ENCODE measurements around the gene PRPS1L1.
A peak's percentile ranks its signal among the peaks of the same experiment; 100 is the strongest.

Gene PRPS1L1

DNA sequence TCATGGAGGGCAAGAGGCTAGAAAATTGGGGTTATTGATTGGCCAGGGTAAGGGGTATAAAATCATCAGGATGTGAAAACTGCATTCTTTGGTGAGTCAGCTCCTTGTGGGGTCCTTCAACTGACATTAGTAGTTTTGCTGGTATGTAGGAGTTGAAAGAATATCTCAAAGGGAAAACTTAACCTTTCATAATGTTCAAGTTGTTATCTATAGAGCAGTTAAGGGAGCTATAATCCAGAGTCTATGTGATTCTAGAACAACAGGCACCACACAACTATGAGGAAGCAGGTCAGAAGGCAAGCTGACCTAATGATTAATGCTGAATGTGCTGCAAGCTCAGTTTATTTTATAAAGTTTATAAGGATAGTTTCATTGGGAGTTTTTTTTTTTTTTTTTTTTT is 13.7 kb downstream of the PRPS1L1 start:
- no peak for DNase-seq (ENCODE audit: low spot score)

DNA sequence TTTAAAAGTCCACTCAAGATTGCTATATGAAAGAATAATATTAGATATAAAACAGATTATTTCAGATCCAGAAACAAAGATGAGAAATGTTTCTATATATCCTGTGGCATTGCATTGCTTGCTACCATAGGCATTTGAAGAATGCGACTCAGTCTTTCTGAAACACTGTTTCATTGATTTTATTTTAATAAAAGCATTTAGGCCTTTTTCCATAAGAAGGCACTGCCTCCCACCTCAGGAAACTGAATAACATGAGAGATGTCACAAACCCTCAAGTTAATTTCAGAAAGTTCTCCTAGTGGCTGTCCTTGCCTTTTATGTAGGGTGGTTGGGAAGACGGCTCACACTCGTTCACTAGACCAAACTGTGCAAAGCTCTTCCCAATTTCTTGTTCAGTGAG is 23.3 kb downstream of the PRPS1L1 start:
- no peak for DNase-seq (ENCODE audit: low spot score)

DNA sequence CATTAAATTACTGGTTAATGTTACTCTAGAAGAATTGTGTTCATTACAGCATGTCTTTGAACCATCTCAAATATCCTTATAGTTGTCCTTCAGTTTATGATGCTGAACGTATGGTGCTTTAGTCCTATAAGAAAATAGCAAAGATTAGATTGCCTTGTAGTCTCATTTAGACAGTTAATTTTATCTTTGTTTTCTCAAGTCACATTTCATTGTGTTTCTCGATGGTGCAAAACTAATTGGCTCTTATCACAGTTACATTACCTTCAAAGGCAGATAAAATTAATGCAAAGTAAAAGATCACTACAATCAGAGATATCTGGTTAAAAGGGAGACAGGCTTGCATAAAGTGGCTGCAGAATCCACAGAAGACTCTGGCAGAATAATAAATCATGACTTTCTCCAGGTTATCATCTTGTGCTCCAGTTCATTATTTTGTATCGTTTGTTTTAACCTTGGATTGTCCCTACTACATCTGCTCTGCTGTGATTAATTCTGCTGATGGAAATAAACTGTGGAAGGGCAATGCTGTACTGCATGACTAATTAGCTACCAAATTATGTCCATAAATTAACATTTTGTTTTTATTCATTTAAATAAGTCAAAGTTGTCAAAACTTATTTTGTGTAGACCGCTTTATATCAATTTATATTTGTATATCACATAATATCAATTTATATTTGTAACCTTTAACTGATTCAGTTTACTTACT is 24.2 kb downstream of the PRPS1L1 start:
- no peak for DNase-seq (ENCODE audit: low spot score)

DNA sequence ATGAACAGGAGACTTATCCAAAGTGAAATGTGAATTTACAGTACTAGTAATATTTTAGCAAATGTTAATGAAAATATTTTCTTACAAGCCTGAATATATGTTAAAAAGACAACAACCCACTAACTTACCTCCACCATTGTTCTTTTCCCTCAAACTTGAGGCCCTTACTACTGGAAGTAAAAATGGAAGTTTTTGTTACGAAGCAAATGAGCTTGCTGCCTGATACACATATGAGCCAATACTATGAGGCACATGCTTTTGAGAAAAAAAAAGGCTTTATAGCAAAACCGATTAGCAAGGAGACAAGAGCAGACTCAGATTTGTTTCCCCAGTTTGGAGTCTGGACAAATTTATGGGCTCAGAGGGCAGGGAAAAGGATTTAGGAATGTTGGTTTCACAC is 29.0 kb downstream of the PRPS1L1 start:
- no peak for DNase-seq (ENCODE audit: low spot score)

DNA sequence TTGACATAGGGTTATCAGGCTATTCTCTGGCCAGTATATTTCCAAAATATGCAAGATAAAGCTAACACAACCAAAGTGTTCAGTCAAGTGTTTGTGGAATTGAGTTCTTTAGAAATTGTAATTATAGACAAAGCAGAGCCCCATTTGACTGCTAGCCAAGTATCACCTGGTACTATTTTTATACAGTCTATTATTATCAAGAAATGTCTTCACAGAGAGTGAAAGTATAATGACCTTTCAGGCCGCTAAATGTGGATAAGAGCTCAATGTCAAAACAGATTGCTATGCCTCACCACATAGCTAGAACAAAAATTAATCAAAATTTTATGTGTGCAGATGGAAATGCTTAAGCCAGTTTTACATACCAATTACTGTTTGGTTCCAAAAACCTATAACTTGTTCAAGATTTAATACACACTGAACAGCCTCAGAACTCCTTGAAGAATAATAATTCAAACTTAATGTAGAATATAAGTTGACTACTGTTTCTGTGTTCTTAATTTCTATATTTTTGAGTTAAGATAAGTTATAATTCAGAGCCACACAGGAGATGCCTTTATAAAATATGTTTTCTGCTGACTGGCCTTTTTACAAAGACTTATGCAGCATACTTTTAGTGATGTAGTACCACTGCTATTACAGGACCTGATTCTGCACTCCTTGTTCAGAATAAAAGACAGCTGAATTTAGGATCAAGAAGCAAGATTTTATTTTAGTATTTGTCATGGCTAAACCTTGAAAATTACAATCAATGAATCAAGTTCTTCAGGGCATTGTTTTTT is 31.0 kb downstream of the PRPS1L1 start:
- no peak for DNase-seq (ENCODE audit: low spot score)

DNA sequence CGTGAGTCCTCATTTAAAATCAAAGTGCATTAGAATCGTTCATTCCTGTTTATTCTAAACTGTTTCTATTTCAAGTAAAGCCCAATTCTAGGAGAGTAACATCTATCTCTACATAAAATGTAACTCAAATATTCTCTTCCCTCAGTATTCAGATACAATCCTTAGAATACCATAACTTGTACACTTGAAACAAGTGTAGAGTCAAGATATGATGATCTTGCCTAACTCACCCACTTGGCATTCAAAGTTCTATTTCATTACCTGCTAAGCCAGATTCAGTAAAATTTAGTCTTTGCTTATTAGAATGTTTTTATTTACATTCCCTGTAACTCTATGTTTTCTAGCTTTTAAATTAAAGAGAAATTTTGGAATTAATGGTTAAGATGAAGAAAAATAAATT is 31.6 kb downstream of the PRPS1L1 start:
- no peak for DNase-seq (ENCODE audit: low spot score)

DNA sequence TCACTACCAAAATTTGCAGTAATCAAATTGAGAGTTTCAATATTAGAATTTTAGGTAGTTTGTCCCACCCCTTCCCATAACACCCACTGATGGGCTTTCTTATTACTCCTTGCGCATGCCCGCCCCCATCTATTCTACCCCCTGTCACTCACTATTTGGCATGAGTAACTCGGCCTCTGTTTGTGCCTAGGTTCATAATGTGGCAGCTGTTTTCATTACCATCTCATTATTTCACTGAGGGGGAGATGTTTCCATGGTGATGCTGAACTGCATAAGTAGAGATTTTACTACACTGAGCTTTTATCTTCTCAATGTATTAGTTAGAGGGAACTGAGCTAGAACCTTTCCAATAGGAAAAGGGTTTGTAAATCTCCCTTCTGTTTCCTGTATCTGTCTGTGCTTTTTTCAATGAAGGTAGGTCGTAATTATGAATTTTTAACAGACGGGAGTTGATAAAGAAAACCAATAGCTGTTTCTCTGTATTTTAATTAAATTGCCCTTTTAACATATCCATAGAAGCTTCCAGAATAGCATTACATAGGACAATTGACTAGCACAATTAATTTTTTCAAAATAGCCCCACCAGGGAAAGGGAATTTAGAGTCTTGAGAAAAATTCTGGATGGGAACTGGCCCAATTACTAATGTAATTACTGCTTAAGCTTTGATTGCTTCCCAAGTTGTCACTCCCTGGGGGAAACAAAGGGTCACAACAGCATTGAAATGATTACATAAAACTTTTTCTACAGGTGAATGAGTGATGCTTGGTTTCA is 33.4 kb downstream of the PRPS1L1 start:
- DNase-seq (ENCODE audit: low spot score): no peak

DNA sequence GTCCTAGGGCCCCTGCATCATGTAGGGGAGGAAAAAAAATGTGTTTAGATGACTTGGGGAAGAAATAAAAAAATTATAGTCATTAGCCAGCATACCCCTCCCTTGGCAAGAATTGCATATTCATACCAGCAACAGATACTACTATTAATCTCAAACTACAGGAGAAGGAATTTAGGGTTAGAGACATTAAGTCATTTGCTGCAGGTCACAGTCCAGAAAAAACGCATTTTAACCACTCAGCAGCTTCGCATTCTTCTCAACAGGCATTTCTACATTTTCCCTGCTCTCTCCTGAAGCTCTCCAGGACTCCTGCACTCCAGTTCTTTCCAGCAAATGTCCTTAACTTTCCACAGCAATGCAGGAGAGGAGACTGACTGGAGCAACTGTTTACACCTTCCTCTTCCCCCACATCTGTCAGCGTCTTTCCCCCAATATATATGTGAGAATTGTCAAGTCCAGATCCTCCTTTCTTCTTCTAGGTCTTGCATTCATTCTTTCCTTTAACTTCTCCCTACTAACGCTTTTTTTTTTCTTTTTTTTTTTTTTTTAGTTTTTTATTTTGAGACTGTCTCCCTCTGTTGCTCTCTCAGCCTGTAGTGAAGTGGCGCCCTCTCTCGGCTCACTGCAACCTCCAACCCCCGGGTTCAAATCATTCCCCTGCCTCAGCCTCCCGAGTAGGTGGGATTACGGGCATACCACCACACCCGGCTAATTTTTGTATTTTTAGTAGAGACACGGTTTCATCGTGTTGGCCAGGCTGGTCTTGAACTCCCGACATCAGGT is 35.6 kb downstream of the PRPS1L1 start:
- DNase-seq (ENCODE audit: low spot score): no peak

DNA sequence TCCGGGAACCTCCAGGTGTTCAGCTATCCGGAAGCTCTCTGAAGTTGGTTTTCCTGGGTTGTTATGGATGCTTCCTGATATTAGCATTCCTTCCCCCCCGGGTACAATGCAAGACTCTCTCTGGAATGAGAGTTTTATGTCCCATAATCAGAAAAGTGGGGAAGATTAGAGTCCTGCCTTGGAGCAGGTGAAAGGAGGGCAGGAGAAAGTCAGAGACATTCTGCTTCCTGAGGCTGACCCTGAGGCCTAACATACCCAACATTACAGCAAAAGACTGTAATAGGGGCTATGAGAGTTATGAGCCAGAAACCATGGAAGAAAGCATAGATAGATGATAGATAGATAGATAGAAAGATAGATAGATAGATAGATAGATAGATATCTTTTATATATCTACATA is 36.9 kb downstream of the PRPS1L1 start:
- DNase-seq (ENCODE audit: low spot score): no peak

DNA sequence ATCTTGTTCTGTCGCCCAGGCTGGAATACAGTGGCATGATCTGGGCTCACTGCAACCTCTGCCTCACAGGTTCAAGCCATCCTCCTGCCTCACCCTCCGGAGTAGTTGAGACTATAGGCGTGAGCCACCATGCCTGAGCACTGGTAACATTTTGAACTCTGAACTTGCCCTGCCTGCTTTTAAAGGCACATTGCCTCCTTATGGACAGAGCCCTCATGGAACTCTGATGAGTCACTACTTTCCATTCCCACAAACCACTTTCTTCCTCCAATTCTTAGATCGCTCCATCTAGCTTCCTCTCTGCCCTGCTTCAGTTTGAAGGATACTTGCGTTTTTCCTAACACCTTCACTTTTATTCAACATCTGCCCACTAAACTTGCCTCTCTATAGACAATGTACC is 38.1 kb downstream of the PRPS1L1 start:
- DNase-seq (ENCODE audit: low spot score): peak; percentile 66

DNA sequence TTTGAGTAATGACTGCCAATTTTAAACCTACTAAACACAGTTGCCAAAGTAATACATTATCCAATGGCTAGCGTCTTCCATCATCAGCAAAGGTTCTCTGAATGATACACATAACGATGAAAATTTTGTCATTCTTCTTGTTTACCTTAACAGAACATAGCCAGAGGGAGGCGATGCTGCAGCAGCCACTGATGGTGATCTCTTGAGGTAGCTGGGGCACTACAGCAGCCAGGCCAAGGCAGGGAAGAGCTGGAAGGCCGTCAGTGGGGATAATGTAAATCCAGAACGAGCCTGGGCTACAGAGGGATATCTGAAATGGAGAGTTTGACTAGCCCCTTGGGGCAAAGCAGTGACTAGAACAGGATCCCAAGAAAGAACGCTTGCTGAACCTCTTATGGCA is 38.8 kb downstream of the PRPS1L1 start:
- no peak for DNase-seq (ENCODE audit: low spot score)

DNA sequence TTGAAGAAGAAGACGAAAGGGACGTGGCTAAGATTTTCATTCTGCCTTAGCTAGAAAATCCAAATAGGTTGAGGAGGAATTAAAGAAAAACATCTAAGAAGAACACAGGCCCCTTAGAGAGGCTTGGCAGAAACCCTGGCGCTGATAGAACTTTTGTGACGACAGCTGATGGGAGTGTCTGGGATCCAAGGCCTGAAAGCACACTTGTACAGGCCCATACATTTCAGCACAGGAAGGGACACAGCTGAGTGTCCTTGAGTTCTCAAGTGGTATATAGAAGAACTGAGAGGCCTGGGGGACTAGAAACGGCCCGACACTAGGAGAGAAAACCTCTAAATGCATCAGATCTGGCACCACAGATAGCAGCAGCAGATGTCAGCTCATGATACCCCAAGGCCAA is 39.5 kb downstream of the PRPS1L1 start:
- DNase-seq (ENCODE audit: low spot score): no peak

DNA sequence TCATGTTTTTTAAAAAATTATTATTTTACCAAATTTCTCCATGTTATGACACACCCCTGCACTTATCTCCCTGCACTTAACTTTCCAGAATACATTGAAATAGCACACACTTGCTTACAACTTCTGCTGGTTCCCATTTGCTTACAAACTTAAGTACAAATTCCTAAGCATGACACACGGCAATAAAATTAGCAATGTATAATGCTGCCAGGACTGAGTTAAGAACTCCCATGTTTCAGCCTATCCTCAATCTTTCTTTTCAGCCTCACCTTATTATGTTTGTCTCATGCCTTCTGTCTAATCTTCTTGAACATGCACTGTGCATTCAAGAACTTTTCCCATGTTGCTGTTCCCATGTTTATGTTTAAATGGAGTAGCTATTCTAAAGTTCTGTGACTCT is 40.8 kb downstream of the PRPS1L1 start:
- DNase-seq (ENCODE audit: low spot score): peak; percentile 80

DNA sequence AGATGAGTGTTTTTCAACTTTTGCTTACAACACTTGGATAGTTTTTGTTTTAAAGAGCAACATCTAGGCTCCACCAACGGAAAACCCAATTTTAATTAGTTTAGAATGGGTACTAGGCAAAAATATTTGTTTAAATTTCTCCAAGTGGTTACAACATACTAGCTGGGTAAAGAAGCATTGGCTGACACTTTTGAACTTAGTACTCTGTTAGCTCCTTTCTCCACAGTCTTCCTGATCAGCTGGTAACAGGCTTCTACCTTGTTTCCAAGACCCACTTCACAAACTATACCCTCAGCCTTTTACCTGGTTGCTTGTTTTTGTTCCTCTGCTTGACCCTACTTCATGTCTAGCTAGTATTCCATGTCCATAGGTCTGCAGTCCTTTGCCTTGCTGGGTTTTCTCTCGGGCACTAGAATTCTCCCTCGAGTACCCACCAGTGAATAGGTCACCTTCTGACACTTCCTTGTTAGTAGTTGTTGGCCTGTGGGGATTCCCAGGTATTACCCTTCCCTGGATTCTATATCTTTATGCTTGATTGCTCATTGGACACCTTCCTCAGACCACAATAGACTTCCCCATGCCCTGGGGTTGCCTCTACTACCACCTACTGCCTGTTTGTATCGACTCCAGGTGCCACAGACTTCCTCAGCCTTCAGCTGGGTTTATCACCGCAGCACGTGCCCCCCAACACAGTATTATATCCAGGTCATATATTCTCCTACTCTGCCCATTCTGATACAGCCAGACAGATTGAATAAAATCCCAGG is 42.0 kb downstream of the PRPS1L1 start:
- DNase-seq (ENCODE audit: low spot score): no peak

DNA sequence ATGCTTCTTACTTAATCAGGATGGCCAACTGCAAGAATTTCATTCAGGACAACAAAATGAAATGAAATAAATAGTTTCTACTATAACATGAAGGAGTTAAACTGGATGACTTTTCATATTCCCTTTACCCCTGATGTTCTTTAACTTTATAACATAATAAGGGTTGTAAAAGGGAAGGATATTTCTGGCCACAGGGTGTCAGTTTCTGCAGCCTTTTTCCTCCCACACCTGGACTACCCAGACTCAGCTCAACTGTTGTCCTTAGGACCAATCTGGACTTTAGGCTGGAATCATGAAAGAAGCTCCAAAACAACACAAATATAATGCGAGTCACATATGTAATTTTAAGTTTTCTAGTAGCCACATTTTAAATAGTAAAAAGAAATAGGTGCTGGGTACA is 43.4 kb downstream of the PRPS1L1 start:
- no peak for DNase-seq (ENCODE audit: low spot score)

DNA sequence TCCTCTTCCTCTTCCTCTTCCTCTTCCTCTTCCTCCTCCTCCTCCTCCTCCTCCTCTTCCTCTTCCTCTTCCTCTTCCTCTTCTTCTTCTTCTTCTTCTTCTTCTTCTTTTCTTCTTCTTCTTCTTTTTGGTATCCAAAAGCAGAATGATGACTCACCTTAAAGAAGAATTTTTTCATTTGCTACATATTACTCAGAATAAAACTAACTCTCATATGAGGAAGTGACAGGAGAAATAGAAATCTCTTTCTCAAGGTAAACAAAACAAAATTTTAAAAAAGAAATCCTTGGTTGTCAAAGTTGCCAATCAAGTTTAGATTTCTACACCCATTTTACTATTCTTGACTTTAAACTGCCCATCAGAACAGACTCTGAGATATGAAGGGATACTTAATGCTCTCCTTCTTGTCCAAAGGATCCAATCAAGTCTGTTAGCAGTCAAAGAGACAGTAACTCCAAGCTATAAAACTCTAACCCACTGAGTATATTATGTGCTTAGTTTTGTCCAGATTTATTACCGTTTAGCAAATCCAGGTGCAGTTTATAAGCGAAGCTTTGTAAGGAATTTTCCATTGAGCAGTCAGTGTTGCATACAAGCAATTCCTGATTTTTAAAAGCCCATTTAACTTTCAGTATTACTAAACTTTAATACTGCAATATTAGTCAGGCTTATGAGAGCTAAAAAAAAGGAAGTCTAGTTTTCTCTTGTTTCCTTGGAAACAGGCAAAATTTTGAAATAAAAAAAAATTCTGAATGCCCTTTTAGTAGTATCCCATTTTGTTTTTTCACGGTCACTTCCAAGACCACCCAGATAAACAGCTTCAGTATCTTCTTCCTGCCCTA is 44.2 kb downstream of the PRPS1L1 start:
- no peak for DNase-seq (ENCODE audit: low spot score)

DNA sequence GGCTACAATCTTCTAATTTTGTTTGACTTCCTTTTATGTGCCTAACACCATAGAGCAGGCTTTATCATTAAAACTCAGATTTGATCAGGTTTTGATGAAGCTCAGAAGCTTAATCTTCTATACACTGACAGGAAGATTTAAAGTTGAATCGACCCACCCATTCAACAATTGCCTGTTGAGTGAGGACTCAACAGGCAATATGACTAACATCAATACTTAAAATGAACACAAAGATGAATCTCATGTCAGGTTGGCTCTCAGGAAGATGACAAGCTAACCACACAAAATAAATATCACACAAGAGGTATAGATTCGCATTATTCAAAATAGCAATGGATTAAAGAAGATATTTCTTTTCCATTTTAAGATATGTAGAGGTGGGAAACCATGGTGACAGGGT is 50.7 kb downstream of the PRPS1L1 start:
- no peak for DNase-seq (ENCODE audit: low spot score)
